SW 1271 (cell line): ENCODE measurements around the gene TRIM67.
"Not testable (repeated sequence)": the region's sequence is repeated elsewhere in the genome, so short reads cannot be mapped to it uniquely, and the experiment has no call there.

Experiments used
- DNase-seq, 2 experiments: peaks; one replicate each; lab custom pipeline; 2025; lab: John Stamatoyannopoulos, UW

Gene TRIM67

DNA sequence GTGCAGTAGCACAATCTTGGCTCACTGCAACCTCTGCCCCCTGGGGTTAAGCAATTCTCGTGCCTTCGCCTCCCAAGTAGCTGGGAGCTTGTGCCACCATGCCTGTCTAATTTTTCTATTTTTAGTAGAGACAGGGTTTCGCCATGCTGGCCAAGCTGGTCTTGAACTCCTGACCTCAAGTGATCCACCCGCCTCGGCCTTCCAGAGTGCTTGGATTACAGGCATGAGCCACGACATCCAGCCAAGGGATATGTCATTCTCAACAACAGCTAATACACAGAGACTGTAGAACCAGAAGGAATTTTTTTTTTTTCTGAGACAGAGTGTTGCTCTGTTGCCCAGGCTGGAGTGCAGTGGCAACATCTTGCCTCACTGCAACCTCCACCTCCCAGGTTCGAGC is 3.7 kb upstream of the TRIM67 start:
- DNase-seq, result not testable (repeated sequence)

GRCh38 chr1:231159202-231159962 is 2.5 kb upstream of the TRIM67 start:
- DNase-seq, result no peak

GRCh38 chr1:231159963-231160761 is 1.7 kb upstream of the TRIM67 start:
- DNase-seq, result no peak

- DNase-seq, result no peak
These were observed 777 bp upstream of the TRIM67 start for GRCh38 chr1:231160895-231161666.

DNA sequence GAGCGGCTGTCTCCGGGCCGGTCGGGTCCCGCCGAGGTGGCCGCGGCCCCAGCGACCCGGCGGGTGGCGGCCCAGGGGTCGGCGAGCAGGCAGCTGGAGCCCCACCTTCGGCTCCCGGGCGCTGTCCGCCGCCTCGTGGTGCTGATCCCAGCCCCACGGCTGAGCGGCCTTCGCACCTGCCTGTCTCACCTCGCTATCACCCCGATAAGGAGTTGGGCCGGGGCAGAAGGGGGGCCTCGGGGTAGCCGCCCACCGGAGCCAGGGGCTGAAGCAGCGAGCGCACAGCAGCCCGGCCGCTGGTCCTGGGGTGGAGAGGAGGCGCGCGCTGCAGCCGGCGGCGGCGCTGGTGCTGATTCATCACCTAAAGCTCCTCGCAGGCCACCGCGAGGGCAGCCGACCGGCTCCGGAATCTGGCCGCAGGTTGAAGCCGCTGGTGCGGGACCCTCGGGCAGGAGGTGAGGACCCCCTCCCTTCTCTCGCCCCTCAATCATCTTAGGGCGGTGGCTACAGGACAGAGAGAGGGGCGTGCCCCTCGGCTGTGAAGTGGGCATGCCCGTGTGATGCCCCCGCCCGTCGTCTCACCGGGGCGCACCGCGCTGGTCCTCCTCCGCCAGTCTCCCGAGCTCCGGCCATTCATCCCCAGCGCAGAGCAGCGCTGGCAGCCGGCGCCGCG is 575 bp downstream of the TRIM67 start:
- no peak for DNase-seq

DNA sequence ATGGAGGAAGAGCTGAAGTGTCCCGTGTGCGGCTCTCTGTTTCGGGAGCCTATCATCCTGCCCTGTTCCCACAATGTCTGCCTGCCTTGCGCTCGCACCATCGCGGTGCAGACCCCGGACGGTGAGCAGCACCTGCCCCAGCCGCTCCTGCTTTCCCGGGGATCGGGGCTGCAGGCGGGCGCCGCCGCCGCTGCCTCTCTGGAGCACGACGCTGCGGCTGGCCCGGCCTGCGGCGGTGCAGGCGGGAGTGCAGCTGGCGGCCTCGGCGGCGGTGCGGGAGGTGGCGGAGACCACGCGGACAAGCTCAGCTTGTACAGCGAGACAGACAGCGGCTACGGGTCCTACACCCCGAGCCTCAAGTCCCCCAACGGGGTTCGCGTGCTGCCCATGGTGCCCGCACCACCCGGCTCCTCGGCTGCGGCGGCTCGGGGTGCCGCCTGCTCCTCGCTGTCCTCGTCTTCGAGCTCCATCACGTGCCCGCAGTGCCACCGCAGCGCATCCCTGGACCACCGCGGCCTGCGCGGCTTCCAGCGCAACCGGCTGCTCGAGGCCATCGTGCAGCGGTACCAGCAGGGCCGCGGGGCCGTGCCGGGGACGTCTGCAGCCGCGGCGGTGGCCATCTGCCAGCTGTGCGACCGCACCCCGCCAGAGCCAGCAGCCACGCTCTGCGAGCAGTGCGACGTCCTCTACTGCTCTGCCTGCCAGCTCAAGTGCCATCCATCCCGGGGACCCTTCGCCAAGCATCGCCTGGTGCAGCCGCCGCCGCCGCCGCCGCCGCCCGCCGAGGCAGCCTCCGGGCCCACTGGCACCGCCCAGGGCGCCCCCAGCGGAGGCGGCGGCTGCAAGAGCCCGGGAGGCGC is 1.3 kb downstream of the TRIM67 start:
- DNase-seq, result no peak

GRCh38 chr1:231163830-231164427 is 2.1 kb downstream of the TRIM67 start:
- DNase-seq, result no peak

- DNase-seq, result peak in 1 of 2 experiments; percentile 1
These were observed 3.5 kb downstream of the TRIM67 start for GRCh38 chr1:231165371-231165770.

DNA sequence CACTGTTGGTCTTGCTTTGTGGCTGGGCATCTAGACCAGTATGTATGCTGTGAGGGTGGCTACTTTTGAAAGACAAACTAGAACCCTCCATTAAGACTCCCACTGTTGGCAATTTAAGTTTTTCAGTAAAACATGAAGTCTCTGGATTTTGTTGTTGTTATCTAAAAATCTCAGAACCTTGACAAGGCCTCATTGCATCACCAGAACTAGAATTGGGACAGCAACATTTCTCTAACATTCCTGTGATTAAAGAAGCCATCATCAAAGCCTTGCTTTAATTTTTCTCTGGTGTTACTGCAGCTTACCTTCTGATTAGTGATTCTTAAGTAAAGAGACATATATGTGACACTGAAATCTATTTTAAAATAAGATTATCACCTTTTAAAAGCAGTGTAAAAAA is 4.5 kb downstream of the TRIM67 start:
- no peak for DNase-seq

DNA sequence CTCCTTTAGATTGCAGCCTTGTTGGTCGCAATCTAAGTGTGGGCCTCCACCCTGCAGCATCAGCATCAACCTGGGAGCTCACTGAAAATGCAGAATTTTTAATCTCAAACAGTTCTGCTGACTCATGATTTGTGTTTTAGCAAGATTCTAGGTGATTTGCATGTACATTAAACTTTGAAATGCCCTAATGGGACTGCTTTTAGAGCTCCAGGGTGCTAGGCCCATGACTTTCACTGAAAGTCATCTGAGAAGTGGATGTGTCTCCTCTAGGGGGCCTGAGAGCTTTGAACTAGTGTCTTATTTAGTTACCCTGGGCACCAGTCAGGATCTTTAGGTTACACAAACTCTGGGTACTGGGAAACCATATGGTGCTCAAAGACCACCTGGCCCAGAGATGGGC is 9.0 kb downstream of the TRIM67 start:
- no peak for DNase-seq

DNA sequence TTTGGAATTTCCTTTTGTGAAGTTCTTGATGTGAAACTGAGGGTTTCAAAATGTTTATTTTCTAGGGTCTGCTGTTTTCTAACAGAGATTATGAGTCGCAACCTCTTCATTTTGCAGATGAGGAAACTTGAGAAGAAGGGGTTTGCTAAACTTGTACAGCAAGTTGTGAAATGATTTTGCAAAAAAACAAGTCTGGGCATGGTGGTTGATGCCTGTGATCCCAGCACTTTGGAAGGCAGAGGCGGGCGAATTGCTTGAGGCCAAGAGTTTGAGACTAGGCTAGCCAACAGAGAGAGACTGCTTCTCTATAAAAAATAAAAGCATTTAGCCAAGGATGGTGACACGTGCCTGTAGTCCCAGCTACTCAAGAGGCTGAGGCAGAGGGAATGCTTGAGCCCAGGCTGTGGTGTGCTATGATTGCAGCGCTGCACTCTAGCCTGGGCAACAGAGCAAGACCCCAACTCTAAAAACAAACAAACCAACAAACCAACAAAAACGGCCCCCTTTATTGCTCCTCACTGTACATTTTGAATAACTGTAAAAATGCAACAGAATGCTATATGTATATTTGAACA is 9.9 kb downstream of the TRIM67 start:
- DNase-seq, result no peak

GRCh38 chr1:231172411-231172810 is 10.6 kb downstream of the TRIM67 start:
- DNase-seq, result no peak

GRCh38 chr1:231176421-231176820 is 14.6 kb downstream of the TRIM67 start:
- DNase-seq, result no peak

GRCh38 chr1:231177226-231177625 is 15.4 kb downstream of the TRIM67 start:
- no peak for DNase-seq

DNA sequence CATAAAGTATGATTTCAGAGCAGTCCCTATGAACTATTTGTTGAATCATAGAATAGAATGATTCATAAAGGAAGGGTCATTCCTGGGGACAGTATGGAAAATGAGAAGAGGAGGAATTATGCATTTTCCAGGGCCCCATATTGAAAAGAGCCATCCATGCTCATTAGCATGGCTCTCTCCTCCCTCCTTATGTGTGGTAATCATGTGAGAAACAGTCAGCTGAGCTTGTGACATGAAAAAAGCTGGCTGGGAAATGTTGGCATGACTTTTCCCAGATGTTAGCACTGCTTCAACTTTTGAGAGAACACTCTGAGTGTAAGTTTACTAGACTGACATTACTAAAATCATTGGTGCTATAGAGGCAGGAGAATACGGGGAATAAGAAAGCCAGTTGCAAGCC is 16.1 kb downstream of the TRIM67 start:
- no peak for DNase-seq

GRCh38 chr1:231178970-231179369 is 17.1 kb downstream of the TRIM67 start:
- no peak for DNase-seq

DNA sequence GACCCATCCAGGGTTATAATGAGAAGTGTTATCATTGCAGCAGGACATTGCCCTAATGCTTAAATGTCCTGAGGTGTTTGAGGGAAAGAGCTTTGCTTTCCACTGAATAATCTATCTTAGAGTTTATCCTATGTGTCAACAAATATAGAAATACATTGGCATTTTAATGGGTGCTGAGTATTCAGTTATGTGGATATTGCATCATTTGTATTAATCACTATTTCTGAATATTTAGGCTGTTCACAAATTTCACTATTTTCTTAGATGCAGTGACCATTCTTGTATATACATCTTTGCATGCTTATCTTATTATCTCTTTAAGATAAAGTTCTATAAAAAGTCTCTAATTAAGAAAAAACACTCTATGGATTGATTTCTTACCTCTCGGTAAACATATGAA is 18.2 kb downstream of the TRIM67 start:
- DNase-seq, result no peak

DNA sequence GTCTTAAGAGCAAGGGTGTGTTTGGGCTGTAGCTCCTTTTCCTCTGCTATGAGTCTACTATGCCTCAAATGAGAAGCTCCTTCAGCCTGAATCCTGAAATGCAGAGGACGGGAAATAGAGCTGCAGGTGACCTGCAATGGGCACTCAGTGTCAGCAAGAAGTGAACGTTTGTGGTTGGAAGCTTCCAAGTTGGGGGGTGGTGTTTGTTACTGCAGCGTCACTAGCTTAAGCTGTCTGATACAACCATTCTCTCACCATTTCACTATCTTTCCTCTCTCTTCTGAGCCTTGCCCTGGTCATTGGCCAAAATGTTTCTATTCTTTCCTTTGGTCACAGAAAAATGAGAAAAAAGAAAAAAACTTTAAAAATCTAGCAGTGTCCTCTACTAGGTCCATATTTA is 19.4 kb downstream of the TRIM67 start:
- DNase-seq, result no peak

- no peak for DNase-seq
These were observed 20.5 kb downstream of the TRIM67 start for GRCh38 chr1:231182317-231182716.
